Ovary (tissue), 9 donors: ENCODE data around the gene AAK1. TPM values are rescaled to one million over a fixed set of nuclear protein-coding genes. Genes with fewer than 3 reads are reported as not detected.
A peak's percentile ranks its signal among the peaks of the same experiment; 100 is the strongest.

ENCODE experiments used
- DNase-seq, 5 donors: peaks; one replicate each; pipeline ENCODE4 v3.0.0-alpha.2; 2019 to 2020
- H3K27ac ChIP-seq, 2 donors: fragments of 200-600 bp; one replicate each; pipeline versions ENCODE4 v1.5.1 to v1.8.0; 2019 to 2022
- H3K27me3 ChIP-seq: fragments of 200-600 bp; one replicate; pipeline ENCODE4 v1.8.0; 2022
- H3K36me3 ChIP-seq: fragments of 200-600 bp; sonication (generic); one replicate; pipeline ENCODE4 v1.5.1; 2019
- H3K4me1 ChIP-seq: one replicate; pipeline ENCODE4 v1.8.1; 2013; ENCODE audit warnings: mild to moderate bottlenecking, moderate library complexity; ENCODE audit not compliant: insufficient read depth
- H3K4me3 ChIP-seq: fragments of 200-600 bp; sonication (generic); one replicate; pipeline ENCODE4 v1.5.1; 2017
- H3K9me3 ChIP-seq, 2 donors: fragments of 200-600 bp in 1 of 2; sonication (generic) in 1 of 2; one replicate each; pipeline versions ENCODE4 v1.5.1 to v1.8.1; 2013 to 2019; ENCODE audit warnings: mild to moderate bottlenecking in 1 of 2, moderate library complexity in 1 of 2
- EP300 ChIP-seq: sonication (generic); formaldehyde crosslinking; IDR thresholded peaks from one replicate; pipeline ENCODE4 v1.6.1; 2017; ENCODE audit warnings: antibody characterized with exemption
- POLR2A ChIP-seq: fragments of 450-650 bp; IDR thresholded peaks from one replicate; pipeline ENCODE4 v1.6.1; 2017; ENCODE audit warnings: antibody characterized with exemption, mild to moderate bottlenecking, moderate library complexity
- WGBS, 3 donors: extraction: QIAGEN DNeasy Blood & Tissue Kit in 1 of 3; methylation state at CpG; one replicate each; pipeline versions ENCODE4 v1.1.5 to v1.1.7; 2013 to 2017; 5-methylcytosine and 5-hydroxymethylcytosine counted together
- intact Hi-C, 4 donors: fragments of 100-400 bp; cut with DNase I; formaldehyde crosslinking; loops; one replicate each; pipeline versions ENCODE4 v1.11.0 to v1.15.1; 2022 to 2023
- polyA plus RNA-seq, 2 donors: library from polyadenylated mRNA; stranded (reverse); fragments of 200-250 nt in 1 of 2; fragments of 350-450 nt in 1 of 2; fragmentation: Illumina TruSeq in 1 of 2; extraction: RNeasy Lipid Tissue Mini Kit (QIAGEN cat#74804) in 1 of 2; gene quantifications; one replicate each; pipeline ENCODE4 v1.2.3, GENCODE V29; 2013 to 2014
- total RNA-seq, 7 donors: library from RNA; depleted of rRNA in 2 of 7; stranded (reverse); fragments of >200 nt in 2 of 7; fragmentation: NEBNext Ultra II Directional in 3 of 7; extraction: Animal tissue kit (Norgen Biotek cat#: 25700) in 3 of 7; gene quantifications; one replicate each; pipeline versions ENCODE4 v1.1.0 to v1.2.4, GENCODE V29; 2016 to 2023
- TF ChIP-seq, protein P1 (sequence below), 3 donors: fragments of 450-650 bp in 2 of 3; fragments of 200-600 bp in 1 of 3; IDR thresholded peaks; one replicate each; pipeline versions ENCODE4 v1.5.1 to v1.8.0; 2016 to 2022; ENCODE audit warnings: antibody characterized with exemption in 3 of 3, mild to moderate bottlenecking in 1 of 3
- donor health status: DM: no; HTN: no; CAD: no; lungs with moderate emphysema.
- donor health status: DM: no; HTN: no; CAD: no.
- donor health status: Bipolar disorder and iron deficiency.
- donor health status: DM: yes; HTN: yes; CAD: no.
- donor health status: DM: no; HTN: no; CAD: no.
- donor health status: DM: yes; HTN: yes; CAD: no.

AAK1 gene
- total and polyA plus RNA-seq, 9 donors, result 7.4 to 53.6 (median 34.3) TPM

DNA sequence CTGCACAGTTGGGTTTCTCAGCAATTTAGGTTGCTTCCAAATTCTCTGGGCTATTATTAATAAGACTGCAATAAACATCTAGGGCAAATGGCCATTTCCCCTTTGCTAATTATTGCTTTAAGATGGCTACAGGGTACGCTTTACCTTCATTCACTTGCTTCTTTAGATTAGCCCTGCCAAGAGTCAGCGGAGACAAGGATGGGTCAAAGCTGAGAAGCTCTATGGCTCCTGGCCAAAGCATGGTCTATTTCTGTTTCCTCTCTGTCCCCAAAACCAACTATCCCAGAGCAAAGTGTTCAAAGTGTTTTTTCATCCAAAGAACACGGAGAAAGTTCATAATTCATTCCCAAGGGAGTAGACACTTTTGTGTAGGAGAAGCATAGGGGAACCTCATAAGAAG lies 131.1 kb downstream of the AAK1 start:
- WGBS, 3 donors, result 70 to 94% (median 80%) methylated on average over 3 of the region's 3 CpGs
- Histone ChIP-seq H3K27me3 (no peaks in the 10 kb centered on the region), H3K27ac (no peak overlapping the region), H3K4me3 (no peak overlapping the region), H3K4me1 (peaks cover 15% of the 10 kb centered on the region), H3K9me3 (no peaks in the 10 kb centered on the region), H3K36me3 (no peaks in the 10 kb centered on the region)
- TF ChIP-seq EP300 (no peak), POLR2A (no peak)
- TF ChIP-seq, protein P1, sequence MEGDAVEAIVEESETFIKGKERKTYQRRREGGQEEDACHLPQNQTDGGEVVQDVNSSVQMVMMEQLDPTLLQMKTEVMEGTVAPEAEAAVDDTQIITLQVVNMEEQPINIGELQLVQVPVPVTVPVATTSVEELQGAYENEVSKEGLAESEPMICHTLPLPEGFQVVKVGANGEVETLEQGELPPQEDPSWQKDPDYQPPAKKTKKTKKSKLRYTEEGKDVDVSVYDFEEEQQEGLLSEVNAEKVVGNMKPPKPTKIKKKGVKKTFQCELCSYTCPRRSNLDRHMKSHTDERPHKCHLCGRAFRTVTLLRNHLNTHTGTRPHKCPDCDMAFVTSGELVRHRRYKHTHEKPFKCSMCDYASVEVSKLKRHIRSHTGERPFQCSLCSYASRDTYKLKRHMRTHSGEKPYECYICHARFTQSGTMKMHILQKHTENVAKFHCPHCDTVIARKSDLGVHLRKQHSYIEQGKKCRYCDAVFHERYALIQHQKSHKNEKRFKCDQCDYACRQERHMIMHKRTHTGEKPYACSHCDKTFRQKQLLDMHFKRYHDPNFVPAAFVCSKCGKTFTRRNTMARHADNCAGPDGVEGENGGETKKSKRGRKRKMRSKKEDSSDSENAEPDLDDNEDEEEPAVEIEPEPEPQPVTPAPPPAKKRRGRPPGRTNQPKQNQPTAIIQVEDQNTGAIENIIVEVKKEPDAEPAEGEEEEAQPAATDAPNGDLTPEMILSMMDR (IDR thresholded peaks at IDR 0.05), result no peak
- intact Hi-C loops, result no loop called here
- DNase-seq, result no peak

DNA sequence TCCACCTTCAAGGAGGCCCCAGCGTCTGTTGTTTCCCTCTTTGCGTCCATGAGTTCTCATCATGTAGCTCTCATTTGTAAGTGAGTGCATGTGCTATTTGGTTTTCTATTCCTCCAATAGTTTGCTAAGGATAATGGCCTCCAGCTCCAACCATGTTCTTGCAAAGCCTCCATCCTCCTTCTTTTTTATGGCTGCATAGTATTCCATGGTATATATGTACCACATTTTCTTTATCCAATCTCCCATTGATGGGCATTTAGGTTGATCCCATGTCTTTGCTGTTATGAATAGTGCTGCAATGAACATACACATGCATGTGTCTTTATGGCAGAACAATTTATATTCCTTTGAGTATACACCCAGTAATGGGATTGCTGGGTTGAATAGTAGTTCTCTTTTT lies 133.3 kb downstream of the AAK1 start:
- no peak overlapping the region for H3K27ac ChIP-seq
- H3K27me3 ChIP-seq, result no peaks in the 10 kb centered on the region
- 50 to 98% (median 97%) methylated on average over 2 of the region's 2 CpGs for WGBS, 3 donors
- H3K4me1 ChIP-seq, result peaks cover 12% of the 10 kb centered on the region
- intact Hi-C loops, result no loop called here
- DNase-seq, result no peak
- no peaks in the 10 kb centered on the region for H3K36me3 ChIP-seq
- H3K4me3 ChIP-seq, result no peak overlapping the region
- H3K9me3 ChIP-seq, result no peaks in the 10 kb centered on the region
- TF ChIP-seq EP300, result no peak
- no peak for TF ChIP-seq POLR2A
- TF ChIP-seq, protein P1 (IDR thresholded peaks at IDR 0.05), result no peak

DNA sequence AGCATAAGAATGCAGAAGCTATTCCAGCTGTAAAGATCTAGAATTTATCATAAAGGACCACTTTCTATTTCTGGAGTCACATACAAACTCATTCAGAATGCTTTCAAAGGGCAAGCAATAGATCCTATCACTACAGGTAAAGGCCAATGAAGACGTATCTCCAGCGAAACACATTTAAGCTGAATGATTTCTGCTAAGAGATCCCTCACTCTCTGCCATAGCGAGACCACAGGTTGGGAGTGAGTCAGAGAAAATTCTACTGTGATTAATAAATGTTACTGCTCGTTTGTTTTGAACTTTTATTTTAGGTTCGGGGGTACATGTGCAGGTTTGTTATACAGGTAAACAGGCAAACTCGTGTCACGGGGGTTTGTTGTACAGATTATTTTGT lies 133.8 kb downstream of the AAK1 start:
- Histone ChIP-seq H3K4me1 (peaks cover 11% of the 10 kb centered on the region), H3K4me3 (no peak overlapping the region), H3K27me3 (no peaks in the 10 kb centered on the region), H3K27ac (no peak overlapping the region), H3K36me3 (no peaks in the 10 kb centered on the region), H3K9me3 (no peaks in the 10 kb centered on the region)
- TF ChIP-seq POLR2A (no peak), EP300 (no peak)
- TF ChIP-seq, protein P1 (IDR thresholded peaks at IDR 0.05), result no peak
- 92 to 95% (median 93%) methylated on average over 7 of the region's 7 CpGs for WGBS, 3 donors
- DNase-seq, result no peak
- intact Hi-C loops, result no loop called here

DNA sequence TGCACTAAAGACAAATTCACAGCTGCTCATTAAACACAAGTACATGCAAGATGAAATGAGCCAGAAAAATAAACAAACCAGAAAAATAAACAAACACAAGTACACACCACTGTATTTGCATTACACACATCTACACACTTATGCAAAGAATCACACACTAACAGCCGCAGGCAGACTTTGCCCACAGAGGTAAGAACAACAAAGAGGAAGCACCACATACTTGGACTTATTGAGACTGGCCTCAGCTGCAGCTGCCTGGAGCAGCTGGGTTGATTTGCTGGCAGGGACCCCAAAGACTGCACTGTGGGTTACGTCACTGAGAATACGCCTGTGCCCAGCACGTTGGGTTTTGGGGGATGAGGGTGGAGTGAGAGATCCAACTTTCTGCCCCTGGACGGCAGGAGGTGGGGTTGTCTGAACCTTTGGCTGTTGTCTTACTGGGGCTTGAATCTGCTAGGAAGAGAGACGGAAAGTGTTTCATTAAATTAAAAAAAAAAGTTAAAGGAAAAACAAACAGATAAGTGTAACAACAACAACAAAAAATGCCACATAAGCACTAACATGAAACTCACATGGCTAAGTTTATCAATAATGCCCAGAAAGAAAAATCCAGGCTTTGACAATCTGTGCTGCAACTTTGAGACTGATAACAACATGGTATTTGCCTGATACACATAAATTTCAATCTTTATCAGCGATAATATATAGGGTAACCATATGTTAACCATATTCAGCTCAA lies 134.4 kb downstream of the AAK1 start:
- 47 to 78% (median 58%) methylated on average over 7 of the region's 7 CpGs for WGBS, 3 donors
- Histone ChIP-seq H3K4me3 (no peak overlapping the region), H3K27me3 (no peaks in the 10 kb centered on the region), H3K36me3 (no peaks in the 10 kb centered on the region), H3K9me3 (no peaks in the 10 kb centered on the region), H3K27ac (no peak overlapping the region), H3K4me1 (peaks cover 6% of the 10 kb centered on the region)
- DNase-seq, result peak in 1 of 5 donors; percentile 25
- TF ChIP-seq POLR2A (no peak), EP300 (no peak)
- TF ChIP-seq, protein P1 (IDR thresholded peaks at IDR 0.05), result no peak
- intact Hi-C loops, result no loop called here
